Peyer's patch (tissue), 4 donors: ENCODE results near the gene P4HA1. TPM values are rescaled to one million over a fixed set of nuclear protein-coding genes. Genes with fewer than 3 reads are reported as not detected.
A peak's percentile ranks its signal among the peaks of the same experiment; 100 is the strongest.

ENCODE experiments used
- DNase-seq, 3 donors: peaks; one replicate each; pipeline ENCODE4 v3.0.0-alpha.2; 2017 to 2019
- H3K27ac ChIP-seq, 4 donors: fragments of 200-600 bp; sonication (generic); one replicate each; pipeline ENCODE4 v1.5.1; 2016 to 2019
- H3K27me3 ChIP-seq, 2 donors: fragments of 200-600 bp; sonication (generic); one replicate each; pipeline ENCODE4 v1.5.1; 2019
- H3K36me3 ChIP-seq, 3 donors: fragments of 200-600 bp; sonication (generic); one replicate each; pipeline ENCODE4 v1.5.1; 2016 to 2019
- H3K4me1 ChIP-seq, 4 donors: fragments of 200-600 bp; sonication (generic); one replicate each; pipeline ENCODE4 v1.5.1; 2016 to 2019
- H3K4me3 ChIP-seq, 4 donors: fragments of 200-600 bp; sonication (generic); 1 replicate in 3 of 4; 2 replicates in 1 of 4; pipeline ENCODE4 v1.5.1; 2016 to 2019; ENCODE audit warnings: mild to moderate bottlenecking in 1 of 4
- H3K9me3 ChIP-seq, 4 donors: fragments of 200-600 bp; sonication (generic); one replicate each; pipeline ENCODE4 v1.5.1; 2016 to 2019; ENCODE audit warnings: mild to moderate bottlenecking in 1 of 4
- POLR2A ChIP-seq, 2 donors: fragments of 450-650 bp; IDR thresholded peaks; one replicate each; pipeline ENCODE4 v1.5.1; 2017; ENCODE audit warnings: antibody characterized with exemption in 2 of 2, mild to moderate bottlenecking in 2 of 2, moderate library complexity in 2 of 2
- total RNA-seq, 4 donors: library from RNA; depleted of rRNA; stranded (reverse); fragments of >200 nt; gene quantifications; one replicate each; pipeline ENCODE4 v1.1.0, GENCODE V29; 2016
- TF ChIP-seq, protein P1 (sequence below), 6 experiments: fragments of 450-650 bp in 4 of 6; fragments of 200-600 bp in 2 of 6; sonication (generic) in 1 of 6; IDR thresholded peaks; one replicate each; pipeline ENCODE4 v1.5.1; 2017 to 2019; ENCODE audit warnings: antibody characterized with exemption in 6 of 6, mild to moderate bottlenecking in 3 of 6, moderate library complexity in 1 of 6

Gene P4HA1
- total RNA-seq, 4 donors from 2014 or later: 13.9 to 19.0 (median 15.2) TPM

DNA sequence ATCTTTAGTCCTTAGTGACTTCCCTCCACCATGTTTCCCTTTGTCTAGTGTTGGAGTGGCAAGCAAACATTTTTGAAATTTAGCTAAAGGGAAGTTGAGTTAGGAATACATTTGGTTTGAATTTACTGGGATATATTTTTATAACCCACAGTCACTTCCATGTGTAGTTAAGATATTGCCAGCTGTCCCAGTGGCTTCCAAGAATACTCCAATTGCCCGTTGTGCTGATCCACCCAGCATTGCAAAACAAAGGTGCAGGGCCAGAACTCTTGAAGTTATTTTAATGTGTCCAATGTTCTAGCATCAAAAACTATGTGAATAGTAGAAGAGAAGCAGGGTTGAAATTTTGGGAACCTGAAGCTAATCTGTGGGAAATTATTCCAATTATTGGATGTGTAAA is 2.5 kb upstream of the P4HA1 start:
- no peak overlapping the region for H3K27ac ChIP-seq
- DNase-seq: no peak
- H3K27me3 ChIP-seq: no peaks in the 10 kb centered on the region
- TF ChIP-seq, protein P1, sequence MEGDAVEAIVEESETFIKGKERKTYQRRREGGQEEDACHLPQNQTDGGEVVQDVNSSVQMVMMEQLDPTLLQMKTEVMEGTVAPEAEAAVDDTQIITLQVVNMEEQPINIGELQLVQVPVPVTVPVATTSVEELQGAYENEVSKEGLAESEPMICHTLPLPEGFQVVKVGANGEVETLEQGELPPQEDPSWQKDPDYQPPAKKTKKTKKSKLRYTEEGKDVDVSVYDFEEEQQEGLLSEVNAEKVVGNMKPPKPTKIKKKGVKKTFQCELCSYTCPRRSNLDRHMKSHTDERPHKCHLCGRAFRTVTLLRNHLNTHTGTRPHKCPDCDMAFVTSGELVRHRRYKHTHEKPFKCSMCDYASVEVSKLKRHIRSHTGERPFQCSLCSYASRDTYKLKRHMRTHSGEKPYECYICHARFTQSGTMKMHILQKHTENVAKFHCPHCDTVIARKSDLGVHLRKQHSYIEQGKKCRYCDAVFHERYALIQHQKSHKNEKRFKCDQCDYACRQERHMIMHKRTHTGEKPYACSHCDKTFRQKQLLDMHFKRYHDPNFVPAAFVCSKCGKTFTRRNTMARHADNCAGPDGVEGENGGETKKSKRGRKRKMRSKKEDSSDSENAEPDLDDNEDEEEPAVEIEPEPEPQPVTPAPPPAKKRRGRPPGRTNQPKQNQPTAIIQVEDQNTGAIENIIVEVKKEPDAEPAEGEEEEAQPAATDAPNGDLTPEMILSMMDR (IDR thresholded peaks at IDR 0.05): no peak
- TF ChIP-seq POLR2A (IDR thresholded peaks at IDR 0.05): no peak
- no peaks in the 10 kb centered on the region for H3K36me3 ChIP-seq
- H3K4me1 ChIP-seq: peaks cover 0 to 5% (median 0%) of the 10 kb centered on the region in 4 donors
- no peak overlapping the region for H3K4me3 ChIP-seq
- H3K9me3 ChIP-seq: no peaks in the 10 kb centered on the region

DNA sequence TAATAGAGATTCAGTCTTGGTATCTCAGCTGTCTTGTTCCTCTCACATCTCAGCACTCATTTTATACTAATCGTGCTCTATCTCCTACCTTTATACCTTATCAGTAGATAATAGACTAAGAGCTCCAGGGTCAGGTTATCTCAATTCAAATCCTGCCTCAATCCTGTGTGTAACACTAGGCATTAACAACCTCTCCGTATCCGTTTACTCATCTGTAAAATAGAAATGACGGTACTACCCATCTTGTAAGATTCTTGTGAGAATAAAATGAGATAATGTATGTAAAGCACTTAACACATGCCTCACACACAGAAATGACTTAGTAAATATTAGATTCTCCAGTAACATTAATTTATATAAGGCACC is 622 bp upstream of the P4HA1 start:
- peak overlapping the region; percentile 88 to 95 (median 94) for H3K27ac ChIP-seq
- TF ChIP-seq, protein P1 (IDR thresholded peaks at IDR 0.05): no peak
- TF ChIP-seq POLR2A (IDR thresholded peaks at IDR 0.05): no peak
- H3K4me1 ChIP-seq: peaks cover 0 to 5% (median 0%) of the 10 kb centered on the region in 4 donors
- H3K36me3 ChIP-seq: no peaks in the 10 kb centered on the region
- DNase-seq: no peak
- H3K9me3 ChIP-seq: no peaks in the 10 kb centered on the region
- no peaks in the 10 kb centered on the region for H3K27me3 ChIP-seq
- H3K4me3 ChIP-seq: peak overlapping the region; percentile 48 to 84 (median 66)

DNA sequence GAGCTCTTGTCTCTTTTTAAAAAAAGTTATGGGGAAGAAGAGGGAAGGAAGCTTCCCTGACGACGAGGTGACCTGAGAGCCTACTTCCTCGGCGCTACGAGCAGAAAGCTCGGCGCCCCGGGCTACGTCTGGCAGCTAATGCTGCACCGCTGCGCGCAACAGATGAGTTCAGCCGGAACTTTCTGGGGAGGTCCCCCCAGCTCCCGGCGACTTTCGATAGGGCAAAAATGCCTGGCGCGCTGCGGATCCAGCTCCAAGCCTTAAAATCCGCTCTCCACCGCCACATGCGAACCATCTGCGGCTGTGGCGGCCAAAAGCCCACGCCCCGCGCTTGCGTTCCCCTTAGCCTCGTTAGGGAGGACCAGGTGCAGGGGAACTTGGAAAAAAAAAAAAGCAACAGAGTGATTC is 621 bp downstream of the P4HA1 start:
- Histone ChIP-seq H3K36me3 (no peaks in the 10 kb centered on the region), H3K4me1 (peaks cover 0 to 5% (median 0%) of the 10 kb centered on the region in 4 donors), H3K27me3 (no peaks in the 10 kb centered on the region), H3K27ac (peak overlapping the region; percentile 88 to 95 (median 94)), H3K9me3 (no peaks in the 10 kb centered on the region), H3K4me3 (peak overlapping the region; percentile 48 to 84 (median 66))
- peak; percentile 6 to 22 for TF ChIP-seq POLR2A (IDR thresholded peaks at IDR 0.05)
- TF ChIP-seq, protein P1 (IDR thresholded peaks at IDR 0.05): no peak
- DNase-seq: peak; percentile 73 to 88 (median 78)

DNA sequence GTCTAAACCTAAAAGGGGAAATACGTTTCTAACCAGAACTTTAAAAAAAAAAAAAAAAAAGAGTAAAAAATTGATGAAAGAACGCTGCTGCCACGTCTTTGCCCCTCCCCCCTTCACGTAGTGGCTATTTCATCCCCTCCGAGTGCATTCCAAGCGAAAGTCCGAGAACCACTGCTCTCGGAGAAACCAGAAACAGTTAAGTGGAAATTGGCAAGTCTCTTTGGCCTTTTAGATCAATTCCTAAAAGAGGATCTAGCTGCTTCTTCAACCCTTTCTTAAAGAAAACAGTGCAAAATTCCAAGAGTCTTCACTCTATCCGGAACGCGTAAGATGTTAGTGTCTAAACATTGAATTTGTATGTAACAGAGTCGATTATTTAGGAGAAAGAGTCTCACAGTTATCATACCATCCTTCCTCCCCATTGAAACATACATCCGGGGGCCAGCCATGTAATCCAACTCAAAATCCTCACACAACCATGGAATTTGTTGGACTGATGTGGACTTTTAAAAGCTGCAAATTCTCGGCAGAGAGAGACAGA is 1.1 kb downstream of the P4HA1 start:
- no peaks in the 10 kb centered on the region for H3K9me3 ChIP-seq
- H3K36me3 ChIP-seq: no peaks in the 10 kb centered on the region
- no peak for TF ChIP-seq POLR2A (IDR thresholded peaks at IDR 0.05)
- TF ChIP-seq, protein P1 (IDR thresholded peaks at IDR 0.05): no peak
- H3K27me3 ChIP-seq: no peaks in the 10 kb centered on the region
- peak in 2 of 3 donors; percentile 40 to 66 for DNase-seq
- peaks cover 0 to 5% (median 0%) of the 10 kb centered on the region in 4 donors for H3K4me1 ChIP-seq
- H3K27ac ChIP-seq: peak overlapping the region; percentile 88 to 95 (median 94)
- peak overlapping the region; percentile 48 to 84 (median 66) for H3K4me3 ChIP-seq

DNA sequence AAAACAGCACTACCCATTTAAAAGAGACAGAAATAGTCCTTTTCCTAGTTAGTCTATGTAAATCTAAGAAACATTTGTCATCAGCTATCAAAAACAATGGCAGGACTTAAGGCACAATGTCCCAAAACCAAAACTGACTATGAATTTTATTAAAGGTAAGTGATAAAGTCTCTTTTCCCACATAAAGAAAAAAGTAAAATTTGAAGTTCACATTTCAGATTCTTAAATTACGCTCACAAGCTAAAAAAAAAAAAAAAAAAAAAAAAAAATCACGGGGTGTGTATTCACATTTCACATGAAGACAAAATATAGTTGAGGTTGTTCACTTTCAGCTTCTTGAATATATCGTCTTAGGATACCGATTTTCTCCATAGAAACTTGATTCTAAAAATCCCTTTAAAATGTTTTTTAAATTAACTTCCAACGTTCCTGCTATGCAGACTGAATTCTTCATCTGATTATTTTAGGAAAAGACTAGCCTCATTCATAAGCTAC is 1.6 kb downstream of the P4HA1 start:
- H3K36me3 ChIP-seq: no peaks in the 10 kb centered on the region
- no peaks in the 10 kb centered on the region for H3K27me3 ChIP-seq
- peak overlapping the region in 3 of 4 donors; percentile 88 to 94 (median 93) for H3K27ac ChIP-seq
- H3K9me3 ChIP-seq: no peaks in the 10 kb centered on the region
- peaks cover 0 to 5% (median 0%) of the 10 kb centered on the region in 4 donors for H3K4me1 ChIP-seq
- DNase-seq: no peak
- TF ChIP-seq, protein P1 (IDR thresholded peaks at IDR 0.05): no peak
- TF ChIP-seq POLR2A (IDR thresholded peaks at IDR 0.05): no peak
- H3K4me3 ChIP-seq: peak overlapping the region; percentile 48 to 84 (median 66)
